D721Med (cell line): ENCODE results near the gene DDX46.
"Not testable (repeated sequence)": the region's sequence is repeated elsewhere in the genome, so short reads cannot be mapped to it uniquely, and the experiment has no call there.

Experiments used
- DNase-seq: peaks from one replicate; pipeline ENCODE4 v3.0.0; 2011; ENCODE audit warnings: low spot score; ENCODE audit not compliant: insufficient read length
- FAIRE-seq: peaks from 2 replicates; lab custom pipeline; 2011; peaks lifted over from hg19 to GRCh38; lab: Jason Lieb, UNC
- CTCF ChIP-seq: IDR thresholded peaks from 2 replicates; pipeline ENCODE4 v1.5.1; 2012; ENCODE audit warnings: mild to moderate bottlenecking, control low read depth; ENCODE audit not compliant: insufficient read depth; ENCODE audit errors: missing control alignments

Gene DDX46

GRCh38 chr5:134758504-134759341 is at the start of gene DDX46:
TSS of gene DDX46 (plus strand) at chr5:134758779. CDS start at chr5:134758939, 160 bp downstream.
- peak; percentile 77 for TF ChIP-seq CTCF
- peak; percentile 85 for DNase-seq
- FAIRE-seq = no peak

GRCh38 chr5:134714120-134714519 is 44.5 kb upstream of the DDX46 start:
- DNase-seq = no peak
- FAIRE-seq = no peak
- TF ChIP-seq CTCF = no peak

GRCh38 chr5:134714541-134714940 is 44.0 kb upstream of the DDX46 start:
- TF ChIP-seq CTCF = no peak
- DNase-seq (no peak), FAIRE-seq (no peak)

- not testable (repeated sequence) for DNase-seq, FAIRE-seq
Observed at GRCh38 chr5:134715466-134715865, 43.1 kb upstream of the DDX46 start.

- FAIRE-seq (peak; percentile 38), DNase-seq (no peak)
- TF ChIP-seq CTCF = no peak
Observed at GRCh38 chr5:134724872-134725271, 33.7 kb upstream of the DDX46 start.

- DNase-seq (no peak), FAIRE-seq (no peak)
- no peak for TF ChIP-seq CTCF
Observed at GRCh38 chr5:134732819-134733218, 25.8 kb upstream of the DDX46 start.

GRCh38 chr5:134735243-134735642 is 23.3 kb upstream of the DDX46 start:
- DNase-seq (no peak), FAIRE-seq (no peak)
- no peak for TF ChIP-seq CTCF
